Smooth muscle cell (in vitro differentiated cells): ENCODE measurements around the gene MMP24OS. TPM values are rescaled to one million over a fixed set of nuclear protein-coding genes. Genes with fewer than 3 reads are reported as not detected.

Source experiments
- DNase-seq: peaks from one replicate; lab custom pipeline; 2025; ENCODE audit not compliant: unreplicated experiment; lab: John Stamatoyannopoulos, UW
- H2AFZ ChIP-seq: fragments of 200-600 bp; sonication (generic); 2 replicates; pipeline ENCODE4 v1.6.0; 2016; ENCODE audit warnings: antibody characterized with exemption, low read depth, mild to moderate bottlenecking
- H3F3A ChIP-seq: fragments of 200-600 bp; sonication (generic); 2 replicates; pipeline ENCODE4 v1.6.0; 2017; ENCODE audit warnings: antibody characterized with exemption, low read depth
- H3K27ac ChIP-seq: fragments of 200-600 bp; sonication (generic); 2 replicates; pipeline ENCODE4 v1.5.1; 2016; ENCODE audit warnings: low read depth, mild to moderate bottlenecking
- H3K27me3 ChIP-seq: fragments of 200-600 bp; sonication (generic); 2 replicates; pipeline ENCODE4 v1.6.1; 2016; ENCODE audit warnings: low read depth, mild to moderate bottlenecking
- H3K36me3 ChIP-seq: fragments of 200-600 bp; sonication (generic); 2 replicates; pipeline ENCODE4 v1.5.1; 2016; ENCODE audit warnings: low read depth
- H3K4me1 ChIP-seq: fragments of 200-600 bp; sonication (generic); 2 replicates; pipeline ENCODE4 v1.5.1; 2016; ENCODE audit warnings: low read depth
- H3K4me2 ChIP-seq: fragments of 200-600 bp; sonication (generic); 2 replicates; pipeline ENCODE4 v1.6.0; 2016; ENCODE audit warnings: mild to moderate bottlenecking
- H3K4me3 ChIP-seq: fragments of 200-600 bp; sonication (generic); 2 replicates; pipeline ENCODE4 v1.5.1; 2016; ENCODE audit warnings: mild to moderate bottlenecking
- H3K79me2 ChIP-seq: fragments of 200-600 bp; sonication (generic); 2 replicates; pipeline ENCODE4 v1.6.0; 2016; ENCODE audit warnings: low read depth, mild to moderate bottlenecking
- H3K9ac ChIP-seq: fragments of 200-600 bp; sonication (generic); 2 replicates; pipeline ENCODE4 v1.6.0; 2016; ENCODE audit warnings: low read depth
- H3K9me3 ChIP-seq: fragments of 200-600 bp; sonication (generic); replicated peaks from 2 replicates; pipeline ENCODE4 v1.5.1; 2016; ENCODE audit warnings: low read depth
- H4K20me1 ChIP-seq: fragments of 200-600 bp; sonication (generic); 2 replicates; pipeline ENCODE4 v1.6.0; 2016; ENCODE audit warnings: low read depth
- CTCF ChIP-seq: fragments of 200-600 bp; sonication (generic); IDR thresholded peaks from 2 replicates; pipeline ENCODE4 v1.5.1; 2017; ENCODE audit warnings: borderline replicate concordance, mild to moderate bottlenecking, antibody characterized with exemption; ENCODE audit not compliant: insufficient read depth, poor library complexity, severe bottlenecking
- WGBS: methylation state at CpG from one replicate; pipeline ENCODE4 v1.1.7; 2016; ENCODE audit warnings: low lambda C conversion rate; 5-methylcytosine and 5-hydroxymethylcytosine counted together
- polyA plus RNA-seq: library from polyadenylated mRNA; unstranded; fragments of >200 nt; fragmentation: Nextera tagmentation; extraction: Ambion mirVana; gene quantifications from 2 replicates; pipeline ENCODE4 v1.2.1, GENCODE V29; 2016
- total RNA-seq: library from RNA; depleted of rRNA; stranded (reverse); fragments of >200 nt; gene quantifications from 2 replicates; pipeline ENCODE4 v1.2.3, GENCODE V29; 2014

The MMP24OS gene
- total and polyA plus RNA-seq, 2 experiments from 2014 or later = 14.3 to 44.7 TPM

- peaks cover 14% of the 10 kb centered on the region for H3K4me1 ChIP-seq
- H3F3A ChIP-seq = peaks cover 22% of the 10 kb centered on the region
- no peak overlapping the region for H2AFZ ChIP-seq
- H4K20me1 ChIP-seq = no peaks in the 10 kb centered on the region
- no peaks in the 10 kb centered on the region for H3K36me3 ChIP-seq
- no peak for TF ChIP-seq CTCF
- no peak overlapping the region for H3K9ac ChIP-seq
- no peaks in the 10 kb centered on the region for H3K27me3 ChIP-seq
- H3K9me3 ChIP-seq = no peaks in the 10 kb centered on the region
- H3K79me2 ChIP-seq = no peaks in the 10 kb centered on the region
- H3K27ac ChIP-seq = no peak overlapping the region
- WGBS = 84% methylated on average over 6 of the region's 6 CpGs
- no peak overlapping the region for H3K4me3 ChIP-seq
- DNase-seq = no peak
- H3K4me2 ChIP-seq = no peak overlapping the region
Observed at GRCh38 chr20:35302421-35303335, 24.8 kb upstream of the MMP24OS start.

GRCh38 chr20:35301426-35301825 is 23.5 kb upstream of the MMP24OS start:
- no peak overlapping the region for H3K4me2 ChIP-seq

GRCh38 chr20:35300469-35301262 is 22.7 kb upstream of the MMP24OS start:
- H3K4me3 ChIP-seq = no peak overlapping the region
- no peaks in the 10 kb centered on the region for H3K27me3 ChIP-seq
- peaks cover 8% of the 10 kb centered on the region for H3F3A ChIP-seq
- H3K27ac ChIP-seq = no peak overlapping the region
- H3K4me1 ChIP-seq = peaks cover 5% of the 10 kb centered on the region
- H3K4me2 ChIP-seq = no peak overlapping the region
- H3K36me3 ChIP-seq = no peaks in the 10 kb centered on the region
- no peak for TF ChIP-seq CTCF
- no peak overlapping the region for H2AFZ ChIP-seq
- no peaks in the 10 kb centered on the region for H3K9me3 ChIP-seq
- H3K79me2 ChIP-seq = no peaks in the 10 kb centered on the region
- WGBS = 93% methylated on average over 4 of the region's 4 CpGs
- no peaks in the 10 kb centered on the region for H4K20me1 ChIP-seq
- no peak for DNase-seq
- no peak overlapping the region for H3K9ac ChIP-seq

More at GRCh38 chr20:35301426-35301825, 23.5 kb upstream of the MMP24OS start:
- no peak overlapping the region for H3K4me3 ChIP-seq
- H3K9ac ChIP-seq = no peak overlapping the region
- TF ChIP-seq CTCF = no peak
- no peaks in the 10 kb centered on the region for H3K36me3 ChIP-seq
- no peaks in the 10 kb centered on the region for H3K9me3 ChIP-seq
- DNase-seq = no peak
- no peak overlapping the region for H3K27ac ChIP-seq
- 94% methylated on average over 2 of the region's 2 CpGs for WGBS
- peaks cover 10% of the 10 kb centered on the region for H3K4me1 ChIP-seq
- no peaks in the 10 kb centered on the region for H4K20me1 ChIP-seq
- no peaks in the 10 kb centered on the region for H3K79me2 ChIP-seq
- H3F3A ChIP-seq = peaks cover 14% of the 10 kb centered on the region
- H2AFZ ChIP-seq = no peak overlapping the region
- H3K27me3 ChIP-seq = no peaks in the 10 kb centered on the region
